ENCODE measurements around the gene MRPL30.
"Not testable (repeated sequence)": the region's sequence is repeated elsewhere in the genome, so short reads cannot be mapped to it uniquely, and the experiment has no call there.

MRPL30 gene

DNA sequence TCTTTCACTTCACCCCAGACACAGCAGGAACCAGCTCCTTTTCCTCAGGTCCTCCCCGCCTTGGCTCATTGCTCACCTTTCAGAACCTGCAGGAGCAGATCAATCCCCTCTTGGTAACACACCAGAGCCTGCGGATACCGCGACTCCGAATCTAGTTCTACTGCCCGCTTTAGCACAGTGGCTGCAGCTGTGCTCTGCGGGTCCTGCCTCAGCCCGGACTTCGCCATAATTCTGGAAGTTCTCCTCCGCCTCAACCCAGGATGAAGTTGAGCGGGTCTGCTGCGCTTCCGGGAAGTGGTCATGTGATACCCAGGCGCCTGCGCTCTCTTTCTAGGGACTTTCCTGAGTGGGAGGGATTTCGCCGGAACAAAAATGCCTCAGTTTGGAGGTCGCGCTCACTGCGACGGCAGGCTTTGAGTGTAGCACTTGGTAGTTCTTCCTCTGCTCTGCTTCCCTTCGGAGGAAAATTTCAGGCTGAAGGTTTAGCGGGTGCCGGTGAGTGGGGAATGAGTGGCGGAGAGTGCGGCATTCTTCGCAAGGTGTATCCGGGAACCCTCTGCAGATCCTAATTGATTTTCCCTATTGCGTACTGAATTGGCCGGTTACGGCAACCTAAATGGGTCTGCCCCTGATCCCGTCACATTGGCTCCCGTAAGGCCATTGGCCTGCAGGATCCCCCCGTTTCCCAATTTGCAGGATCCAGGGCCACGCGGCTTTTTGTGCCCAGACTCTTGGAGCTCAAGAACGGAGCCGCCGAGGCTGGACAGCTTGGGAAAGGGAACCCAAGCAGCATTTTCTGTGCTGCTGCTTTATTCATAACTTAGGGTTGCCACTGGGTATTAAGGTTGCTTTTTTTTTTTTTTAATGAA, at the start of gene MRPL30, which contains the start of gene MITD1:
MRPL30 (plus strand) TSS at position 430 of the 869 bp plus-strand sequence. CDS start 5,020 bp downstream, outside the sequence.
MITD1 (minus strand) TSS at position 304 of the 869 bp plus-strand sequence; CDS start at position 227, 77 bp downstream.
- peak within 1 kb of the TSS; percentile 99 for H3K4me3 ChIP-seq (ENCODE audit: control insufficient read depth, low read depth, low read length)
- DNase-seq (ENCODE audit: low read depth) = peak; percentile 96
- TF ChIP-seq, protein P1, sequence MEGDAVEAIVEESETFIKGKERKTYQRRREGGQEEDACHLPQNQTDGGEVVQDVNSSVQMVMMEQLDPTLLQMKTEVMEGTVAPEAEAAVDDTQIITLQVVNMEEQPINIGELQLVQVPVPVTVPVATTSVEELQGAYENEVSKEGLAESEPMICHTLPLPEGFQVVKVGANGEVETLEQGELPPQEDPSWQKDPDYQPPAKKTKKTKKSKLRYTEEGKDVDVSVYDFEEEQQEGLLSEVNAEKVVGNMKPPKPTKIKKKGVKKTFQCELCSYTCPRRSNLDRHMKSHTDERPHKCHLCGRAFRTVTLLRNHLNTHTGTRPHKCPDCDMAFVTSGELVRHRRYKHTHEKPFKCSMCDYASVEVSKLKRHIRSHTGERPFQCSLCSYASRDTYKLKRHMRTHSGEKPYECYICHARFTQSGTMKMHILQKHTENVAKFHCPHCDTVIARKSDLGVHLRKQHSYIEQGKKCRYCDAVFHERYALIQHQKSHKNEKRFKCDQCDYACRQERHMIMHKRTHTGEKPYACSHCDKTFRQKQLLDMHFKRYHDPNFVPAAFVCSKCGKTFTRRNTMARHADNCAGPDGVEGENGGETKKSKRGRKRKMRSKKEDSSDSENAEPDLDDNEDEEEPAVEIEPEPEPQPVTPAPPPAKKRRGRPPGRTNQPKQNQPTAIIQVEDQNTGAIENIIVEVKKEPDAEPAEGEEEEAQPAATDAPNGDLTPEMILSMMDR (conservative IDR thresholded peaks at IDR 0.05; ENCODE audit: control insufficient read depth, insufficient read depth, low read depth, low read length) = no peak

DNA sequence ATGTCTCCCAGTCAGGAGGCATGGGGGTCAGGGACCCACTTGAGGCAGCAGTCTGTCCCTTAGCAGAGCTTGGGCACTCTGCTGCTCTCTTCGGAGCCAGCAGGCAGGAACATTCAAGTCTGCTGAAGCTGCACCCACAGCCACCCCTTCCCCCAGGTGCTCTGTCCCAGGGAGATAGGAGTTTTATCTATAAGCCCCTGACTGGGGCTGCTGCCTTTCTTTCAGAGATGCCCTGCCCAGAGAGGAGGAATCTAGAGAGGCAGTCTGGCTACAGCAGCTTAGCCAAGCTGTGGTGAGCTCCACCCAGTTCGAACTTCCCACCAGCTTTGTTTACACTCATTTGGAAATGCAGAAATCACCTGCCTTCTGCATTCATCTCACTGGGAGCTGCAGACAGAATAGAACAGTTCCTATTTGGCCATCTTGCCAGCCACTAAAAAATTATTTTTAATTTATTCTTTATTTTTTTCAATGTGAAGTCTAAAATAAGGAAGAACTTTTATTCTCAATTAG, 45.9 kb upstream of the MRPL30 start:
- H3K4me3 ChIP-seq (ENCODE audit: control insufficient read depth, low read depth, low read length); DNase-seq (ENCODE audit: low read depth): not testable (repeated sequence)

DNA sequence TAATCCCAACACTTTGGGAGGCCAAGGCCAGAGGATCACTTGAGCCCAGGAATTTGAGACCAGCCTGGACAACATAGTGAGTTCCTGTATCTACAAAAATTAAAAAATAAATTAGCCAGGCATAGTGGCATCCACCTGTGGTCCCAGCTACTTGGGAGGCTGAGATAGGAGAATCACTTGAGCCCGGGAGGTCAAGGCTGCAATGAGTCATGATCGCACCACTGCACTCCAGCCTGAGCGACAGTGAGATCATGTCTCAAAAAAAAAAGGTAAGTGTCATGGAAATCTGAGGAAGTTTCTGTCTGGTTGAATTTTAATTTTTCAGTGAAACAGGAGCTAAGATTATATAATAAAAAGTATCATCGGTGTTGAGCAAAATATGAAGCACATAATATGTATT, 42.0 kb upstream of the MRPL30 start:
- no peak for DNase-seq (ENCODE audit: low read depth)
- TF ChIP-seq, protein P1 (conservative IDR thresholded peaks at IDR 0.05; ENCODE audit: control insufficient read depth, insufficient read depth, low read depth, low read length) = no peak
- H3K4me3 ChIP-seq (ENCODE audit: control insufficient read depth, low read depth, low read length) = no peak overlapping the region

DNA sequence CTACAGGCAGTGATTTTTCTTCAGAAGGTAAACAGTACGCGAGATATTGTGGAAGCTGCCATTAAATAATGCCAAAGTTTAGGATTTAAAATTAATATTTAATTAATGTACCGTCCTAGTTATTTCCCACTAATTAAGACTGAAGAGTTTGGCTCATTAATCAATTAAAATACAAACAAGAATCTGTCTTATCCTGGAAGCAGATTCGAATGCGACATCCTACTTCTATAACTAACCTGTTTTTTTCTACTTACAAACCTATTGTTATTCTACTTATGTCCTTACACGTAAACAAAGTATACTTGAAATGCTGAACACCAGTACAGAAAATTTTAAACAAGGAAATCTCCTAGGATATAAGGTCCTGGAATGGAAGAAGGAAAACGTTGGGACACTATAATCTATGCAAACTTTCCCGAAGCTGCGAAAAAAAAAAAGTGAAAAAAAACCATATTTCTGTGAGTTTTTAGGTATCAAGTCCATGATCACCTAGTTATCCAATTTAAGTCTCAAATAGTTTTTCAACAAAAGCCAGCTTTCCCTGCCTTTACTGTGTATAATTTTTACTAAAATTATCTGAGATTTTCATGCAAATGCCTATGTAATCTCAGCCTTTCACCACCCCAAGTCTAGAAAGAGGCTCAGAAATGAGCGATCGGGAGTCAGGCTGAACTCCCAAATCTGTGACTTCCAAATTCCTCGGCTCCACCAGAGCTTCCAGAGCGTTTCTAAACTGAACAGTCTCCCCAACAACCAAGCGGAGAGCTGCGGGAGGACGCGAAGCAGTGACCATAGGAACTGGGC, 40.7 kb upstream of the MRPL30 start:
- TF ChIP-seq, protein P1 (conservative IDR thresholded peaks at IDR 0.05; ENCODE audit: control insufficient read depth, insufficient read depth, low read depth, low read length) = no peak
- DNase-seq (ENCODE audit: low read depth) = peak; percentile 17
- H3K4me3 ChIP-seq (ENCODE audit: control insufficient read depth, low read depth, low read length) = peak overlapping the region; percentile 78

DNA sequence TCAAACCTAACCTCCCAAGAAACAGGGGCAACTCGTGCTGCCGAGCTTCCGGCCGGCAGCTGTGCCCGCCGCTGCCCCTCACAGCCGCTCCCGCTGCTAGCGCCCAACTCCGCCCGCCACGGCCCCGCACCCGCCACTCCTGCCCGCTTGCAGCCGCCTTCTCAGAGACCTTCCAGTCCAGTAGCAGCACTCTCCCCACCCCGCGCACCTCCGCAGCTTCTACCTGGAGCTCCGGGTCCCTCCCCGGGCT, 40.2 kb upstream of the MRPL30 start:
- DNase-seq (ENCODE audit: low read depth) = no peak
- peak overlapping the region; percentile 78 for H3K4me3 ChIP-seq (ENCODE audit: control insufficient read depth, low read depth, low read length)
- TF ChIP-seq, protein P1 (conservative IDR thresholded peaks at IDR 0.05; ENCODE audit: control insufficient read depth, insufficient read depth, low read depth, low read length) = no peak

DNA sequence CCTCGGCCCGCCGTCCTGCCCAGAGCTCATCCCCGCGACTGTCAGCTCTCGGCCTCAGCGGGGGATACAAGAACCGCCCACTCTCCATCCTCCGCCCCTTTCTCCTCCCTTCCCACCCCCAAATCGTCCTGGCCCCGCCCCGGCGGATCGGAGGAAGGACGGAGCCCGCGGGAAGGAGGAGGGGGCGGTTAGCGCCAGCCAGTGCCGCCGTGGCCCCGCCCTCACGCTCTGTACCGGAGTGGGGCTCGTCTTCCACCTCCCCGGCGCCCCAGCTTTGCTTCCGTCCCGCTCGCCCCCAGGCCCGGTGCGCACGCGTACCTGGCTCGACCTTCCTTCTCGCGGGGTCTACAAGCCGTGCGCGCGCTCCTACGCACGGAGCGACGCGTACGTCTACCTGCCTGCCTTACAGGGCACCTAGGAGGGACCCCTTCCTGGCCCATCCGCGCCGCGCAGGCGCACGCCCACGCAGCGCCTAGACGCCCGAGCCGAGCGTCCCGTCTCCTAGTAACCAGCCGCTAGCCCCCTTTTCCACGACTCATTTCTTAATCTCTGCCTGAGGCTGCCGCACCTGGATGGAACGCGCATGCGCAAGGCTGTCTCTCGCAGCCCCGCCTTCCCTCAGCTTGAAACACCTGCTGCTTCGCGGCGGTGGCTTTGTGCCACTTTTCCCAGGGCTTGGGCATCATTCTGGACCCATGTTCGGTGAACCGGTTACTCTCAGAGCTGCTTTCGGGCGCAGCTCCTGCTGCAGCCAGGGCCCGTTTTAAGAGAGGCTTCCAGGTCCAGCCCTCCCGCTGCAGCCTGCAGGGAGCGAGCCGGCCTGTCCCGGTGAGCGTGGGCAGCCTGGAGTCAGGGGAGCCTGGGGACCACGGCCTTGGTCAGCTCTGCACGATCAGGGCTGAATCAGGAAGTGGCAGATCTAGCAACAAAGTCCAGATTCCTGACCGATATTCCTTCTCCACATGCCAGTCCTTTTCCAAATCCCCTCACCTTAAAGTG, 39.6 kb upstream of the MRPL30 start, which contains the start of gene C2orf15:
C2orf15 (plus strand) TSS at position 598 of the 999 bp plus-strand sequence. CDS start 8,852 bp downstream, outside the sequence.
- TF ChIP-seq, protein P1 (conservative IDR thresholded peaks at IDR 0.05; ENCODE audit: control insufficient read depth, insufficient read depth, low read depth, low read length) = no peak
- peak within 1 kb of the TSS; percentile 78 for H3K4me3 ChIP-seq (ENCODE audit: control insufficient read depth, low read depth, low read length)
- peak; percentile 72 for DNase-seq (ENCODE audit: low read depth)
